Left kidney (tissue), 2 donors: ENCODE measurements around the gene FNDC3A. TPM values are rescaled to one million over a fixed set of nuclear protein-coding genes. Genes with fewer than 3 reads are reported as not detected.
"Not testable (repeated sequence)": the region's sequence is repeated elsewhere in the genome, so short reads cannot be mapped to it uniquely, and the experiment has no call there.

Experiments
- DNase-seq: peaks from one replicate; pipeline ENCODE4 v3.0.0-alpha.2; 2013
- polyA plus RNA-seq: library from polyadenylated mRNA; unstranded; fragments of 120-200 nt; gene quantifications from one replicate; pipeline ENCODE4 v1.2.1, GENCODE V29; 2013; ENCODE audit not compliant: insufficient read length

The FNDC3A gene
- polyA plus RNA-seq, 1 donor: 103 TPM

DNA sequence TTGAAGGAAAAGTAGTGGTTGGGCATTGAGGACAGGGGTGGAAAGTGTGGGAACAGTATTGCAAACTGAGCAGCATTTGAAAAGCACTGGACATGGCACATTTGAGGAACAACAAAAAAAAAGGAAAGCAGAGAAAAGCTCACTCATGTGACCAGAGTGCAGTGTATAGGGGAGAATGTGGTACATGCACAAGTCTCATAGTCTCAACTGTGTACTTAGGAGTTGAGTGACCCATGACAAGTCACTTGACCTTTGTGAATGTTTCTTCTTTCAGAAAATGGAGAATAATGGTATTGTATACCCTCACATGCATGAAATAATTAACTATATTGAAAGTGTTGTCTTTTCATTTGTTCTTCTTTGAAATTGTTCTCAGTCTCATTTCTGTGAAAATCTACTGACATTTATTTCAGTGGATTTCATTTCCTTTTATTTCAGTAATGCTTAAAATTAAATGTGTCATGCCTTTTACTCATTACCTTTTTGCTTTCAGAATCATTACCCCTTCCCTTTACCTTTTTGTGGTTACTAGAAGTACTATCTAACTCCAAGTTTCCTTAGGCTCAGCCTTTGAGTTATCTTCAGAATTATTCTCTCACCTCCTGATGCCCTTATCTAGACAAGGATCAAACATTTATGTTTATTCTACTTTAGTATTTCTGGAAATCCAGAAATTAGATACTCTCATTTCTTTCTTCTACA lies 165.3 kb downstream of the FNDC3A start:
- no peak for DNase-seq

DNA sequence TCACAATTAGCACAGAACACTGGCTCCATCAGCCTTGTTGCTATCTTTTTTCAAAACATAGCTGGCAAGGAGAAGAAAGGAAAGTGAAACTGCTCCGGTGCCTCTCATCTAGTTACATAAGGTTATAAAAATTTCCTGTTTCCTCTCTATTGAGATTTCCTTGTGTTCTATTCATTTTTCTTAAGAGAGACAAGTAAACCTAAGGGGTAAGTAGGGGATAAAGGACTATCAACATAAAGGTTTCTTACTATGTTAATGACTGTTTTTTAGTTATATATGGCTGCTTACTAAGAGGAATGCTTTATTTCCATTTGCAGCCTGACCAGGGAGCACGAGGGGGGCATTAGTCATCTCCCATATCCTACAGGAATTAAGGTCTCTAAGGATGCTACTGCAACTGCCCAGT lies 171.2 kb downstream of the FNDC3A start:
- DNase-seq: no peak

DNA sequence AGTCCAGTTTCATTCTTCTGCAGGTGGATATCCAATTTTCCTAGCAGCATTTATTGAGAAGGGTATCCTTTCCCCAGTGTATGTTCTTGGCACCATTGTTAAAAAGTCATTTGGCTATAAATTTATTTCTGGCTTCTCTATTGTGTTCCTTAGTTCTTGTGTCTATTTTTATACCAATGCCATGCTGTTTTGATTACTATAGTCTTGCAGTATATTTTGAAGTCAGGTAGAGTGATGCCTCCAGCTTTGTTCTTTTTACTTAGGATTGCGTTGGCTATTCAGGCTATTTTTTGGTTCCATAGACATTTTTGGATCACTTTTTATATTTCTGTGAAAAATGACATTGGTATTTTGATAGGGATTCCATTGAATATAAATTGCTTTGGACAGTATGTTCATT lies 172.7 kb downstream of the FNDC3A start:
- DNase-seq: no peak

DNA sequence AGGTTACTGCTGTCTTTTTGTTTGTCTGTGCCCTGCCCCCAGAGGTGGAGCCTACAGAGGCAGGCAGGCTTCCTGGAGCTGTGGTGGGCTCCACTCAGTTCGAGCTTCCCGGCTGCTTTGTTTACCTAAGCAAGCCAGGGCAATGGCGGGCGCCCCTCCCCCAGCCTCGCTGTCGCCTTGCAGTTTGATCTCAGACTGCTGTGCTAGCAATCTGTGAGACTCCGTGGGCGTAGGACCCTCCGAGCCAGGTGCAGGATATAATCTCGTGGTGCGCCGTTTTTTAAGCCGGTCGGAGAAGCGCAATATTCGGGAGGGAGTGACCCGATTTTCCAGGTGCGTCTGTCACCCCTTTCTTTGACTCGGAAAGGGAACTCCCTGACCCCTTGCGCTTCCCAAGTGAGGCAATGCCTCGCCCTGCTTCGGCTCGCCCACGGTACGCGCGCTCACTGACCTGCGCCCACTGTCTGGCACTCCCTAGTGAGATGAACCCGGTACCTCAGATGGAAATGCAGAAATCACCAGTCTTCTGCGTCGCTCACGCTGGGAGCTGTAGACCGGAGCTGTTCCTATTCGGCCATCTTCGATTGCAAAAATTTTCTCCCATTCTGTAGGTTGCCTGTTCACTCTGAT lies 182.4 kb downstream of the FNDC3A start:
- not testable (repeated sequence) for DNase-seq

DNA sequence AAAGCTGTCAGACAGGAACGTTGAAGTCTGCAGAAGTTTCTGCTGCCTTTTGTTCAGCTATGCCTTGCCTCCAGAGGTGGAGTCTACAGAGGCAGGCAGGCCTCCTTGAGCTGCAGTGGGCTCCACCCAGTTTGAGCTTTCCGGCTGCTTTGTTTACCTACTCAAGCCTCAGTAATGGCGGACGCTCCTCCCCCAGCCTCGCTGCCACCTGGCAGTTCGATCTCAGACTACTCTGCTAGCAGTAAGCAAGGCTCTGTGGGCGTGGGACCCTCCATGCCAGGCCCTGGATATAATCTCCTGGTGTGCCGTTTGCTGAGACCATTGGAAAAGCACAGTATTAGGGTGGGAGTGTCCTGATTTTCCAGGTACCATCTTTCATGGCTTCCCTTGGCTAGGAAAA lies 187.4 kb downstream of the FNDC3A start:
- DNase-seq: not testable (repeated sequence)

DNA sequence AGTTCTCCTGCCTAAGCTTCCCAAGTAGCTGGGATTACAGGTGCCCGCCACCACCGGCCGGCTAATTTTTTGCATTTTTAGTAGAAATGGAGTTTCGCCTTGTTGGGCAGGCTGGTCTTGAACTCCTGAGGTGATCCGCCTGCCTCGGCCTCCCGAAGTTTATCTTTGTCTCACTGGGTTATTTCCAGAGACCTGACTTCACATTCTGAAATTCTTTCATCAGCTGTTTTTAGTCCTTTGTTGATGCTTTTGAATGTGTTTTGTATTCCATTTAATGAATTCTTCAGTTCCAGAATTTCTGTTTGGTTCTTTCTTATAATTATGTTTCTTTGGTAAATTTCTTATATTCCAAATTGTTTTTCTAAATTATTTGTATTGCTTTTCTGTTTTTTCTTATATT lies 189.0 kb downstream of the FNDC3A start:
- no peak for DNase-seq

DNA sequence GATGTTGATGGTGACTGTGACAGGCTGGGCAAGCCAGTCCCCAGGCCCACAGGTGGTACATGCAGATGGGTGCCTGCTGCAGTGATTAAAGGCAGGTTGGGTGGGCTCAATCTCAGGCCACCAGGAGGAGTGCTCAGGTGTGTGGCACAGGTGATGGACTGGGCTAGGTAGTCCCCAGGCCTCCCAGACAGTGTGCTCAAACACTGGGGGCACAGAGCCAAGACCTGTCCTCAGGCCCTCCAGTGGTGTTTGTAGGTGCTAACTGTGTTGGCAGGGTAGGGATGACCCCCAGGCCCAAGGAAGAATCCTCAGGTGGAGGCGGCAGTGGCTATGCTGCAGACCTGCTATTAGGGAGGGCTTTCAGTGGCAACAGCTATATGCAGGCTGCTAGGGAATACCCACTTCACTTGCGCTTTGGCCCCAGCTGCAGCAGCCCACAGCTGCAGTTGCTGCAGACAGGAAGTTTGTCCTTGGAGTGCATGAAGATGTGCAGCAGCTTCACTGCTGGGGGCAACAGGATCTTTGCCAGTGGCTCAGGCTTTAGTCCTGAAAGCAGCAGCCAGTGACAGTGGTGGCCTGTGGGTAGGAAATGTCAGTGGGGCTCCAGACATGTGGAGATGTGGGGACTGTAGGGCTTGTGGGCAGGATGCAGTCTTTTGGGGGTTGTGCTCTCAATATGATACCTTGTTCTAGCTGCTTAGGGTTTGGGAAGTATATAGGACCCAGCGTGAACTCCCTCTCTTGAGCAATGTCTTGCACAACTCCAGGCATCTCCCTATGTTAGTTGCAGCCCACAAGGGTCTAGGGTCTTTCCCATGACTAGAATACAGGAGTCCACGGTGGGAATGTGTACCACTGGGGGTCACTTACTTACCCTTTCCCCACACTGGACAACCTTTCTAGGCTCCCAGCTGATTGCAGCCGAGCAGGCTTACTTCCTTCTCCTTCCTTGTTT lies 190.4 kb downstream of the FNDC3A start:
- DNase-seq: no peak

DNA sequence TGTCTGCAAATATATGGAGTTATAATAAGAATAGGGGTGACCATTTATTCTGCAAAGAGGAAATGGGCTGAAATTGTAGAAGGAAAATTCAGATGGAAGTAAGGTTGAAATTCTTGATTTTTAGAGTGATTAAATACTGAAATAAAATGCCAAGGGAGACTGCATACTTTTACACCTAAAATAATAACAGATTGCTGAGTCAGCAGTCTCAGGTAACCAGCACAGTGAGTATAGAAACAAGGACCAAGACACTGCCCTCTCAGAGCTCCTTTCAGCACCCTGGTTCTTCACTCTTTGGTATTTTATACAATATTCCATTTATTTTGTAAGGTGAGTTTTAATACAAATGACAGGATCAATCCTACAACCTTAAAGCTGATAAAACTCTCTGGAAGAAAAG lies 195.6 kb downstream of the FNDC3A start:
- DNase-seq: no peak

DNA sequence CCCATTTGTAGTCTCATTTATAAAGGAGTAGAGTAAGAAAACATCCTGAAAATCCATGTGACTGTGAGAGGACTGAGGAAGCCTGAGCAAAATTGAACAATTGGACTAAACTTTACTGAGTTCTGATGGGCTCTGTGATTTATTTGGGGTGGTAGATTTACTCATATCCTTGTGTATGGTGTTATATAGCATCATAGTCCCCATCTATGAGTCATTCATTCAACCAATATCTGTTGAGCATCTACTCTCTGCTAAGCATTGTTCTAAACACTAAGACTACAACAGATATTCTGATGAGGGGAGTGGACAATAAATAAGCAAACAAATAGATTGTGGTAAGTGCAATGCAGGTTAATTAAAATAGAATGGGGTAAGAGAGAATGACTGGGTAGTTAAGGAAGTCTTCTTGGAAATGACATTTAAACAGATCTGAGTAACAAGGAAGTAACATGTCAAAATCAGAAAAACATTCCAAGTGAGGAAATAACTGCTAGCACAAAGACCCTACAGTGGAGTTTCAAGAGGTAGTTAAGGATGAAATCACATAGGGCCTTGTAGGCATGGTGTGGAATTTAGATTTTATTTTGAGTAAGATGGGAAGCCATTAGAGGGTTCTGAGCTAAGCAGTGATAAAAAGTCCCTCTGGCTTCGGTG lies 208.1 kb downstream of the FNDC3A start:
- DNase-seq: no peak

DNA sequence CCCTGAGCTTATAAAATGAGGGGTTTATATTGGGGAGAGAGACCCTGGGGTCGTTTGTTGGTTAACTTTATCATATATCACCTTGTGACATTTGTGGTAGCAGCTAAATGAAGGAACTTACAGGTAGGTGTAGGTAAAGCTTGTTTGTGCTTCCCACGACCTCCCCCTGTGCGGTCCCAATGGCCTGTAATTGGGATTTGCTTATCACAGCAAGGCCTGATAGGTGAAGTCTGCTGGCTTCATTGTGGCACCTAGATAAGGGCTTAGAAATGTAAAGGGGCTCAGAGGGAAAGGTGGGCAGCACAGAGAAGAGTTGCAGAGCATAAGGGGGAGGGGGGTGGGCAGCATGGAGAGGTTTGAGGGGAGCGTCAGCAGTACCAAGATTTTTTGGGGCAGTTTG lies 208.9 kb downstream of the FNDC3A start:
- DNase-seq: no peak

DNA sequence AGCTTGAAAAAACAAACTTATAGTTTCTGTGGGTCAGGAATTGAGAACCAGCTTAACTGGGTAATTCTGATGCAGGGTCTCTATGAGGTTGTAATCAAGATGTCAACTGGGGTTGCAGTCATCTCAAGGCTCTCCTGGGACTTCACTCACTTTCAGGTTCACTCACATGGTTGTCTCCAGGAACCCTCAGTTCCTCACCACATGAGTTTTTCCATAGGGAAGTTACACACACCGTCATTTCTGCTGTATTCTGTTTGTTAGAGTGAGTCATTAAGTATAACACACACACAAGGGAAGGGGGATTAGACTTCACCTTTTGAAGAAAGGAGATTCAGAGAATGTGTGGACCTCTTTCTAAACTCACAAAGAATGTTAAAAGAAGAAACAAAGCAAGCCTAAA lies 209.6 kb downstream of the FNDC3A start:
- no peak for DNase-seq

DNA sequence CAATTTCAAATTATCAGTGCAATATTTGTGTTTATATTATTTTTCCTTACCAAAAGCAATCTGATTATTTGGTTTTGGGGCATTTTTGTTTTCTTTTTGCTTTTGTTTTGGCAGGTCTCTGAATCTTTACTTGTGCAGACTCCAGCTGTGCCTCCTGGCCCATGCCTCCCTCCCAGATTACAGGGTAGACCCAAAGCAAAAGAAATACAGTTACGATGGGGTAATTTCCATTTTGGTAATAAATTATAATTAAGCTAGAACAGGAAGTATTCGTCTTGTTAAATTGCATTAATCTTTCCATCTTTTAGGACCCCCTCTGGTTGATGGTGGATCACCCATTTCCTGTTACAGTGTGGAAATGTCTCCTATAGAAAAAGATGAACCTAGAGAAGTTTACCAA lies 215.2 kb downstream of the FNDC3A start:
- DNase-seq: no peak

DNA sequence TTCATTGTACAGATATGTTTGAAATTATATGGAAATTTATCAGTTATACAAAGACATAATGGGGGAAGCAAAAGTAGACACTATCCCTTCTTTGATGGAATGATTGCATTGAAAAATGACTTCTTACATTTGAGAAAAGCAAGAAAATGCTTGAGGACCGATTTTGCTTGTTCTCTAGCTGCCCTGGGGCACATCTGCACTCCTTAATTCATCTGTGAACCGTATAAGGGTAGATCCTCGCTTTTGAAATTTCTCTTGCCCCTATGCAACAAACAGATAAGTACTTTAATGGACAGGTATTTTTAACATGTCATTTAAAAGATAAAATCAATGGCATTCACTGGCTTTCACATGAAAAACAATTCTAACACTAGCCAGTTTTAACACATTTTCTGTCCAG lies 230.9 kb downstream of the FNDC3A start:
- DNase-seq: no peak

DNA sequence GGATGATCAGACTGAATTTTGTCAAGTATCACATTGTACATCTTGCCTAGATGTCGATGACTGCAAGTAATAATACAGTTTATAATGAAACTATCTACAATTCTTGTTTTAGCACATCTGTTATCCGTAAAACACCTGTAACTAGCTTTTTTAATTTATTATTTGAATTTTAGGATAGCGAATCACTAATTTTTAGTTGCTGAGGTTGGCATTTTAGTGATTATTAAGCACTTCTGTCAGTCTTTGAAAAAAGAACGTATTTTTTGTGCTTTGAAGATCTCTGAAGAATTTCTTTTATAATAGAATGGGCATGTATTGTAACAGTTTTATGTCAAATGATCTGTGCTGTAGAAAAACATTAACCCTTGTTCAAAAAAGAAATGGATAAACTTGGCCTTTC lies 232.9 kb downstream of the FNDC3A start:
- DNase-seq: no peak

DNA sequence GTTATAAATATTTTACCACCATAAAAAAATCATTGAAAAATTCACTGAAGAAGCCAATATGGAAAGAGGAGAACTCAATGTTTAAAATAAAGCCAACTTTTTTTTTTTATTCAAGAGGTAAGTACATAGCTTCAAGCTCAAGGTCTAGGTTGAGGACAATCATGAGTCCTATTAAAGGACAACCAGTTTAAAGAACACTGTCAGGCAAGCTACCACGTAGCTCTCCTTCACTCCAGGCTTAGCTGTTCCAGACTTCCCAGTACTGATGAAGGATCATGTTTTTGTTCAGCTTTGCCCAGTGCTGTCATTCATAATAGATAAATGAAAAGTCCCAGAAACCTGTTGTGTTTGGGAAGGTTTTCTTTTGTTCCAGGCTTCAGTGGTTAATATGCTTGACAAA lies 234.4 kb downstream of the FNDC3A start:
- DNase-seq: no peak

DNA sequence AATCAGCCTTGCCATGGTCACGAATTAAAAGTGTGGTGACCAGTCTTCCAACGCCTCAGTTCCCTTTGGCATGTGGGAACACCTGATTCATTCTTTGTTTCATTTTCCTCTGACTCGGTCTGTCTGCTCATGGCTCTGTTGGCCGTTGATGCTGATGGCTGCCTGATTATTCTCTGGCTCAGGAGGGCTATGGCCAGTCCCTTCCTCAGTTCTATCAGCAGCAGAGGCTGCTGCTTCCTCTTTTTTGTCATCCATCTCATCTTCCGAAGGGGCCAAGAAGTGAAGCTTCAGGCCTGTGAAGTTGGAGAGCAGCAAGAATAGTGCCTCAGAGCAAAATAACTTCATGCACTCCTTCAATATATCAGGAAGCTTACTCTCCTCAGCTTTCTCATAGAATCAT lies 235.0 kb downstream of the FNDC3A start:
- DNase-seq: no peak

DNA sequence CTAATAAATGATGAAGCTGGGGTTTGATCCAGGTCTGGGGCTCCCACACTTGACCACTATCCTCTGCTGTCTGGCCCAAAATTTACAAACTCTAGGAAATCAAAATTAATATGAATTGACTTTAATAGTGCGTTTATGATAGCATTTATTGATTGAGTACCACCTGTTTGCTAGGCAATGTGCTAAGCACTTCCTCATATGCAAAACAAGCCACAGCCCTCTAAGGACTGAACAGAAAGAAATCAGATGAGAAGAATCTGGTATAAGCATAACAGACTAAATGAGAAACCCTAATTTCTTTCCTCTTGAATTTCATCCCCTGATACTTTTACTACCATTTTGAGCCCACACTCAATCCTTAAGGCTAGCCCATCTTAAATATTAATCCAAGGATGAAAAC lies 237.8 kb downstream of the FNDC3A start:
- DNase-seq: no peak

DNA sequence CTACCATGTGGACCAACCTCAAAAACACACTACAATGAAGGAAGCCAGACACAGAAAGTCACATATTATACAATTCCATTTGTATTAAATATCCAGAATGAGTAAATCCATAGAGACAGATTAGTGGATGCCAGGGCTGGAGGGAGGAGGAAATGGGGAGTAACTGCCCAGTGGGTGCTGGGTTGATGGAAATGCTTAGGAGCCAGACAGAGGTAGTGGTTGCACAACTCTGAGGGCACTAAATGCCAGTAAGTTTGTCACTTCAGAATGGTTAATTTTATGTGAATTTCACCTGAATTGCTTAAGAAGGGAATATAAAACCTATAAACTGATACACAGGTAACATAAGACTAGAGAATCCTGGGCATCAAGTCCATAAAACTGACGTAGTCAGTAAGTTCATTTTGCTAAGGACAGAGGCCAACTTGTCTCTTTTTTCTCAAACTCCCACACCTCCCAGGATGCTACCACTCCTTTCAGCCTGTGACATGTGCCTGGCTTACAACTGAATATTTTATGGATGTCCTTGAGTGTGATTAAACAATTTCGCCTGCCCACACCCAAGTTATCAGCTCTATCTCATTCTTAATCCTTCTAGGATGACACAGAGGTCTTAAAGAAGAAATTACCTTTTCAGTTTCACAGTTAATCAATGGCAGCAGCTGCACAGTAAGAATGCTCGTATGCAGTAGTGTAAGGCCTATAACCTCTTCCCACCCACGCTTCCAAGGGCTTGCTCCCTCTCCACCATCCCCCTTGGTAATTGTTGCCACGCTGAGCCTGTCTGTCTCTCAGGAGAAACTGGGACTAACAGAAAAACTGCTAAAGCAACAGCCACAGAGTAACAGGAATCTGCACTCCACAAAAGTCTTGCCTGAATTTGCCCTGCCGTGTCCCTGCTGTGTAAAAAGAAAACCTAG lies 238.5 kb downstream of the FNDC3A start:
- no peak for DNase-seq

DNA sequence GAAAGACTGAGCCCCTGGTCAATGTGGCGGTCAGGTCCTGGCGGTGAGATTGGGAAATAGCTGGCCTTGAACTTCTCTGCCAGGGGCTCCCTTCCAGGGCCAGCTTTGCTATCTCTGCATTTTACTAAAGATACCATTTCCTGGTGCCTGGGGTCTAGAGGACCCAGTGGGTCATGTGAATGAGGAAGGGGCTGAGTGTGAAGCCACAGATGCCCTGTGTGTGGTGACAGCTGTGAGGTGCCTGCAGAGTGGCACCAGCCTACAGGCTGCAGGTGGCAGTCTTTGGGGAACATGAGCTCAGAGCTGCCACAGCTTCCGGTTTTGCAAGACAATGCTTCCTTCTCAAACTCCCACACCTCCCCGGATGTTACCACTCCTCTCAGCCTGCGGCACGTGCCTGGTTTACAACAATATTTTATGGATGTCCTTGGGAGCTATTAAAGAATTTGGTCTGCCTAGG lies 239.2 kb downstream of the FNDC3A start:
- DNase-seq: no peak

DNA sequence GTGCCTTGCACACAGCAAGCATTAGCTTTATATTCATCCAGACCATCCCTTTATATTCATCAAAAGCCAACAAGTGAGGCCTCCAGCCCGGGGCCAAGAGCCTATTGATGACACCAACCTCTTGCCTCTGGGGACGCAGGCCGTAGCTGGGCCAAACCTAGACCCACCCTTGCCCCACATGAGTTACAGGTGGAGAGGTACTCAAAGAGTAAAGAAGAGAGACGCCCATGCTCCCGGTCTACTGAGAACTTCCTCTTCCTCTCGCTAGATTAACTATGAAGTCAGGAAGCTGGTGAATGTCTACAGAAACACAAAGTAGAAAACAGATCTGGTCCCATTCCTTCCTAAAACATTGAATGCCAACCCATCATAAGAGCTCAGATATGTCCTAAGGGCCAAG lies 240.6 kb downstream of the FNDC3A start:
- DNase-seq: no peak

DNA sequence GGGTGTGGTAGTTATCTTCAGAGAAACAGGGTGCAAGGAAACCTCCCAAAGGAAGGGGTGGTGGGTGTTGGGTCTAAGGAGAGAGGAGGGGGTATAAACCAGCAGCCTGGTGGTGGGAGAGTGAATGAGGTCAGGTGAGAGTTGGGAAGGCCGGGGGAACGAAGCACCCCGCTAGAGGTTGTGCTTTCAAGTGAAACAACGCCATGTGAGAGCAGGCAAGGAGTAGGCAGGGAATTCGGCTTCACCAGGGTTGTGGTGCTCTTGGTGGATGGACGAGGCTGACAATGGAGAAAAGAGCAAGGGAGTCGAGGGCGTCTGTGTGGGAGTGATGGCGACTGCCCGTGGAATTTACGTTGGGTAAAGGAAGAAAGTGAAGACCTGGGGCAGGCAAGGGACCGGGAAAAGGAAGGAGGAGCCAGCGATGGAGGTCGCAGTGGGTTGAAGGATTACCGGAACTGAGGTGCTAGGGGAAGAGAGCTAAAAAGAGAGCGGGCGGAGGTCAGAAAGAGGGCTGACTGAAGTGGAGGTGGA lies 242.3 kb downstream of the FNDC3A start:
- no peak for DNase-seq
